T follicular helper cell (primary cell): ENCODE results near the gene PLCB3.

Experiments
- DNase-seq: peaks from one replicate; pipeline ENCODE4 v3.0.0-alpha.2; 2020; ENCODE audit warnings: low read depth

The PLCB3 gene

GRCh38 chr11:64220798-64221197 is 30.5 kb upstream of the PLCB3 start:
- DNase-seq, result no peak

DNA sequence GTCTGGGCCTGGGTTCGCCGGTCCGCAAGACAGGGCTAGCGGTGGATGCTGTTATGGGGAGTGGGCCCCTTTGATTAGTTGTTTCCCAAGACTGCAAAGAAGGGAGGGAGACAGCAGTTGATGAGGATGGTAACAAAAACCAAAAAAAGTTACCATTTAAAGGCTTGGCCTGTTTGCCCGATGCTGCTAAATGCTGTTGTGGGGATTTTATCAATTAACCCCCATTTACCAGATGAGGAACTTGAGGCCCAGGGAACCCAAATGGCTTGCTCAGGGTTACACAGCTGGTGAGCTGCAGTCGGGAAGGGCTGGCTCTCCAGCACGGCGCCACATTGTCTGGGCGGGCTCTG is 28.7 kb upstream of the PLCB3 start:
- no peak for DNase-seq

GRCh38 chr11:64223001-64223651 is 28.2 kb upstream of the PLCB3 start:
- DNase-seq, result no peak

GRCh38 chr11:64224151-64224890 is 27.0 kb upstream of the PLCB3 start:
- no peak for DNase-seq

- no peak for DNase-seq
Observed at GRCh38 chr11:64224891-64225607, 26.3 kb upstream of the PLCB3 start.

DNA sequence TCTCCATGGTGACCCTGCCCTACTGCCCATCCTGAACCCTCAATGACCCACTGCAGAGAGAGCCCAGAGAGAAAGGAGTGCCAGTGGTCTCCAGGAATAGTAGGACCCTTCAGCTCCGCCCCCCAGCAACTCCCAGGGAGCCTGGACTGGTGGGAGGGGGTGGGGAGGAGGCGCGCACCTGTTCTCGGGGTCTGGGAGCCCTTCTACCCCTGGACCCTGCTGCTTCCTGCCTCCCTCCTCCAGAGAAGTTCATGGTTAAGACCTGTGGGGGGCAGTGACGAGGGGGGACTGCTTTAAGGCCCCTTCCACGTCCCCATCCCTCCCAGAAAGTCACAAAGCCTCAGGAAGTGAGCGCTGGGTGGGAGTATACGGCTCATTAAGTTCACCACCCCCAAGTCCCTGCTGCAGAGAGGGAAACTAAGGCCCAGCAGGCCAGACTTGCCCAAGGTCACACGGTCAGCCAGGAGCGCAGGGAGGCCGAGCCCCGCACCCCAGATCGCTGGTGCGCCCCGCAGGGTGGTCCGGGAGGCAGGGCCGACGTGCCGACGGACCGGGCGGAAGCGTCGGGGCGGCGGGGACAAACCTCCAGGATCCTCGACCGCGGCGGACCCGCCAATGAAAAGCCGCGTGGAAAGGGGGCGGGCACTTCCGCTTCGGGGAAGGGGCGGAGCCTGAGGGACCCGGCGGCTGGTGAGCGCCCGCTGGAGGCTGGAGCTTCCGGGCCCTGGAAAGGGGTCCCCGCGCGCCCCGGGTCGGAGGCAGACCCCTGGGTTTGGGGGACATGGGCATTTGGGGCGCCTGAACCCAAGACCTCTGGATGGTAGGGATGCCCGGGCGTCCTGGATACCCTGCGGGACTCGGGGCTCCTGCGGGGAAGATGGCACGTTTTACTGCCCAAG is 25.5 kb upstream of the PLCB3 start, which contains the start of the genes NUDT22 and TRPT1:
NUDT22 (plus strand) TSS at position 667 of the 899 bp plus-strand sequence. CDS start 379 bp downstream, outside the sequence.
TRPT1 (minus strand) TSS at position 579 of the 899 bp plus-strand sequence; CDS start at position 253, 326 bp downstream.
- peak; percentile 85 for DNase-seq

GRCh38 chr11:64226507-64227051 is 24.8 kb upstream of the PLCB3 start:
- no peak for DNase-seq

DNA sequence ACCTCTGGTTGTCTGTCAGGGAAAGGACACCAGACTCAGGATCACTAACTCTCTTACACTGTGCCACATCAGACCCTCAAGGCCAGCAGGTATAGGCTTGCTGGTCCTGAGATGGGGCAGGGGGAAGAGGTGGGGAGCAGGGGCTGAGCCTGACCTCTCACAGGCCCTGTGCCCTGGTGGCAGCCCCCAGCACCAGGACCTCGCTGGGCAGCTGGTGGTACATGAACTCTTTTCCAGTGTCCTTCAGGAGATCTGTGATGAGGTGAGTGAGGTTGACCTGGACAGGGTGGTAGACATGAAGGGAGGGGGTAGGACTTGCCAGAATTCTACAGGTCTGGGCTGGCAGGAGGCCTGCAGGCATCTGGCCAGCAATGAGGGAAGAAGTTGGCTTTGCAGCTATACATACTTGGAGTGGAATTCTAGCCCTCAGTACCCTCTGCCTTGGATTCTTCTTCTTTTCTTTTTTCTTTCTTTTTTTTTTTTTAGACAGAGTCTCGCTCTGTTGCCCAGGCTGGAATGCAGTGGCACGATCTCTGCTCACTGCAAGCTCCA is 23.8 kb upstream of the PLCB3 start:
- no peak for DNase-seq

DNA sequence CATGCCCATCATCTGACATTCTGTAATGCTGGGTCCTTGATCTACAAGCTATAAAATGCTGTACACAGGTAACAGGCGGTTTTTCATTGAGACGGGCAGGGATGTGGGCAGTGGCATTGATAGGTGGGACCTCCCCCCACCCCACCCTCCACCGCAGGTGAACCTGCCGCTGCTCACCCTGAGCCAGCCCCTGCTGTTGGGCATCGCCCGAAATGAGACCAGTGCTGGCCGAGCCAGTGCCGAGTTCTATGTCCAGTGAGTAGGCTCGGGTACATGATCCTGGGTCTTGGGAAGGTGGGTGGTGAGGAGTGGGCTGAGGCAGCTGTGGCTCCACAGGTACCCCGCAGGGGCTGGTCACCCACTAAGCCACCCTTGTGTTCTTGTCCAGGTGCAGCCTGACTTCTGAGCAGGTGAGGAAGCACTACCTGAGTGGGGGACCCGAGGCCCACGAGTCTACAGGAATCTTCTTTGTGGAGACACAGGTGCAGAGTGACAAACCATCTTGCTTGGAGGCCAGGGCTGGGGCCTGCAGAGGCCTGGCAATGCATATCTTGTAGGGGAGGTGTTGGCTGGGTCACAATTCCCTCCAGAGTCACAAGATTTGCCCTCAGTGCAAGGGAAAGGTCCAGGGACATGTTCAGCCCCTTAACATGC is 22.1 kb upstream of the PLCB3 start:
- DNase-seq, result no peak

GRCh38 chr11:64229744-64230170 is 21.6 kb upstream of the PLCB3 start:
- DNase-seq, result no peak

DNA sequence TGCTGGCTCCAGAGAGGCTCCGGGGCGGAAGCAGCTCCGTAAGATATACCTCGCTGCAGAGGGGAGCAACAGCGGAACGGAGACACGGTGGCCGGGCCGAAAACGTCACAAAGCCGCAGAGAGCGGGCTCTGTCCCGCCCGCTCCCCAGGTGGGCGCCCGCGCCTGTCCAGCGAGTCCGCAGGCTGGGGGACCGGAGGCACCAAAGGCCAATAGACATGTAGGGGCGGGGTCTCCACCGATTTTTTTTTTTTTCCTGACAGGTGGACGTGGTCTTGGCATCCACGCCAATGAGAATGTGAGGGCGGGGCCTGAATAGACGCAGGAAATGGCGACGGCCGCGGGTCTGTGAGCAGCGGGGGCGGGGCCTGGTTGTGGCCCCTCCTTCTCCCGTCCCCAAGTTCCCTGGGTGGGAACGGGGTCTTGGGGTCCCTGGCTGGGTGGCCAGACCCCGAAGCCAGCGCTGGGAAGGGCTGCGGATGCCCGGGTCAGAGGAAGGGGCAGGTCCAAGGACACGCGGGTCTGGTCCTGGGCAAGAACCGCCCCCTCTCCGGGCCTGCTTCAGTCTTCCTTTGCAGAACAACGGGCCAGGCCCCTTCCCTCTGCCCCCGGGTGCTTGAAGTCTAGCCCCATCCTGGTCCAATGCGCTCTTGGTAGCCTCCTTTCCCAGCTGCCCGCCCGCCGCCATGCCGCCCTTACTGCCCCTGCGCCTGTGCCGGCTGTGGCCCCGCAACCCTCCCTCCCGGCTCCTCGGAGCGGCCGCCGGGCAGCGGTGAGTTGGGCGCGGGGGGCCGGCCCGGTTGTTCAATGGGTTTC is 21.0 kb upstream of the PLCB3 start, which contains the start of gene DNAJC4:
DNAJC4 (plus strand) TSS at position 378 of the 814 bp plus-strand sequence; CDS start at position 685, 307 bp downstream.
- peak; percentile 80 for DNase-seq

DNA sequence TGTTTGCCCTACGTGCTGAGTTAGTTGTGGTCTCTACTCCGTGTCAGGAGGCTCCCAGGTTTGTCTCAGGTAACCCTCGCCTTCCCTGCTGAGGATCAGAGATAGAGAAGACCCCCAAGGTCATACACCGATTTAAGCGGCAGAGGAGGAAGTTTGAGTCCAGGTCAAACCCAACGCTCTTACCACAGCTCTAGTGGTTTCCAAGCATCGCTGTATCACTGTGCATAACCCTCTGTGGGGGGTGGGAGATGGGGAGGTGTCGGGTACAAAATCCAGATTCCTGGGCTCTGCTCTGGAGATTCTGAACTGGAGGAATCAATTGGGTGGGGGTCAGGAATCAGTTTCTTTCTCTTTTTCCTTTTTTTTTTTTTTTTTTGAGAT is 20.4 kb upstream of the PLCB3 start:
- DNase-seq, result no peak

GRCh38 chr11:64231546-64231945 is 19.8 kb upstream of the PLCB3 start:
- DNase-seq, result no peak

DNA sequence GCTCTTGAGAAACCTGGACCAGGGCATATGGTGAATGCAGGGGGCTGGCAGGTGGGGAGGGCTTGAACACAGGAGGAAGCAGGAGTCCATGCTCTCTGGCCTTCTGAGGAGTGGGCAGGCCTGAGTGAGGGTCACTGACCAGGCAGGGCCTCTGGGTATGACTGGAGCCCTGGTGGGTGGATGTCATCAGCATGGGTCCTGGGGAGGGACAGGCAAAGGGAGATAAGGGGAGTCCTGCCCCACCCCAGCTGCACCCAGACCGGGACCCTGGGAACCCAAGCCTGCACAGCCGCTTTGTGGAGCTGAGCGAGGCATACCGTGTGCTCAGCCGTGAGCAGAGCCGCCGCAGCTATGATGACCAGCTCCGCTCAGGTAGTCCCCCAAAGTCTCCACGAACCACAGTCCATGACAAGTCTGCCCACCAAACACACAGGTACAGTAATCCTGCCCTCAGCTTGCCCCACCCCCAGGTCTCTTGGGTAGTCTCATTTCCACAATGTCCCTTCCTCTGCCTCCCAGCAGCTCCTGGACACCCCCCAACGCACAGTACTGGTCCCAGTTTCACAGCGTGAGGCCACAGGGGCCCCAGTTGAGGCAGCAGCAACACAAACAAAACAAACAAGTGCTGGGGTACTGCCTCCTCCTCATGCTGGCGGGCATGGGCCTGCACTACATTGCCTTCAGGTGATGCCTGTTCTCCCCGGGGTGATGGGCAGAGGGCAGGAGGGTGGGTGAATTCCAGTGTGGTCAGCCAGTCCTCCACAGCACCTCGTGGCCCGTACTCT is 19.0 kb upstream of the PLCB3 start:
- no peak for DNase-seq

- DNase-seq, result no peak
Observed at GRCh38 chr11:64232967-64233315, 18.4 kb upstream of the PLCB3 start.

GRCh38 chr11:64233913-64234586 is 17.3 kb upstream of the PLCB3 start, which contains the start of gene VEGFB:
VEGFB (plus strand) TSS chr11:64234584; CDS start chr11:64234834, 250 bp downstream.
- peak; percentile 62 for DNase-seq

DNA sequence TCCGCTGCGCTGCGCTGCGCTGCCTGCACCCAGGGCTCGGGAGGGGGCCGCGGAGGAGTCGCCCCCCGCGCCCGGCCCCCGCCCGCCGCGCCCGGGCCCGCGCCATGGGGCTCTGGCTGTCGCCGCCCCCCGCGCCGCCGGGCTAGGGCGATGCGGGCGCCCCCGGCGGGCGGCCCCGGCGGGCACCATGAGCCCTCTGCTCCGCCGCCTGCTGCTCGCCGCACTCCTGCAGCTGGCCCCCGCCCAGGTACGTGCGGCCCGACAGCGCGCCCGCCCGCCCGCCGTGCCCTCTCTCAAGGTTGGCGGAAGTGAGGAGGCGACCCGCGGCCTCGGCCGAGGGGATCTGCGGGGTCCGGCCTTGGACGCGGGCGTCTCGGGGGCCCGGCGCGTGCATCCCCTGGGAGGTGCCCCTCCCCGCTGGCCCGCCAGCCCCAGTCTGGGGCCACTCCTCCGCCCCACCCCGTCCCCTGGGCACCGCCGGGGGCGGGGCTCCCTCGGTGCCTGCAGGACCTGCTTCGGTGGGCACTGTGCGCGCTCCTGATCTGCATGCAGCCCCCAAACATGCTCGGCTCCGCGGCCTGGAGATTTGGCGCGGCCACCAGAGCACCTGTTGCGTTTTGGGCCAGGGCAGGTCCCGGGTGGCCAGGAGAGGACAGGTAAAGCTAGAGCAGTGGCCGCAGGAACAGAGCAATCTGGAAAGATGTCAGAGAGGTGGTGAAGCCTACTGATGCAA is 16.5 kb upstream of the PLCB3 start:
- DNase-seq, result peak; percentile 34
